ENCODE data around the gene ABCC4.
"Not testable (repeated sequence)": the region's sequence is repeated elsewhere in the genome, so short reads cannot be mapped to it uniquely, and the experiment has no call there.

The ABCC4 gene

DNA sequence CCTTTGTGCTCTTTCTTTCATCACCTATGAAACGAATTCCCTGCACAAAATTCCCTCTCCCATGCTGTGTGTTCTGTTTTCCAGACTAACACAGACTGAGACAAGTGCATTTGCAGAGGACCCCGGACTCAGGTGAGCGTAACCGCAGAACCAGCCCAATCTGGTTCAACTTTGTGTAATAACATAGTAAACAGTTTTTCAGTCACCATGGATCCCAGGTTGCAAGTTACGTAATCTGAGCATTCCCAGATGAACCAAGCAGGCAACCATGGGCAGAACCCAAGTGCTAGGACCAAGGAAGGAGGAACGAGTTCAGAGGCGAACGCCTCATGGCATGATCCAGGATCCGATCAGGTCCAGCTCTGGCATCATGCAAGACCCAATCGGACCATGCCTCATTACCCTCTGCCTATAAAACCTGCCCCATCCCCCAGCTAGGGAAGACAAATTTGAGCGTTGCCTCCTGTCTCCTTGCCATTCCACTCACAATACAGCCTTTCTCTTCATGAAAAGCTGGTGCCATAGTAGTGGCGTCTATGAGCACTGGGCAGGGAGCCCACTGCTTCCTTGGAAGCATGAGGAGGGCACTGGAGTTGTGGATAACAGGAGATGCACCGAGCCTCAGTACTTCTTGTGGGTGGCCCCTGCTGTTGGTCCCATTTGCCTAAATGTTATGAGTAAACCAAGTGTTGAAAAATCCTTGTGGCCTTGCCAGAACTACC lies 107.6 kb downstream of the ABCC4 start:
- no peak for DNase-seq

DNA sequence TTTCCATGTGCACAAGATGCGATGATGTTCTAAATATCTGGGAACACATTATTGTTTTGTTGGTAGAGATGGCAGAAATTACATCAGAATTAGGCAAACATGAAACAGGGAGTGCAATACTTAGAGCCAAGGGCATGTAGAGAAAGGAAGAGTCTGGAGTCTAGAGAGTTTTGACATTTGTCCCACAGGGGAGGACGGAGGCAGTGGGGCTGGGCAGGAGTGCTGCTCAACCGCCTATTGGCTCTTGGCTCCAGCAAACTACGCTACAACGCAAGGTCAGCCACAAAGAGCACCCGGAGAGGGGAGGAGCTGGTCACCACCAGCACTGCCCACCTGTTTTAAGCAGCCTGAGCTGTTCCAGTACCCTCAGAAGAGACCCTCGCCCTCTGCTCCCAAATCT lies 108.3 kb downstream of the ABCC4 start:
- no peak for DNase-seq

DNA sequence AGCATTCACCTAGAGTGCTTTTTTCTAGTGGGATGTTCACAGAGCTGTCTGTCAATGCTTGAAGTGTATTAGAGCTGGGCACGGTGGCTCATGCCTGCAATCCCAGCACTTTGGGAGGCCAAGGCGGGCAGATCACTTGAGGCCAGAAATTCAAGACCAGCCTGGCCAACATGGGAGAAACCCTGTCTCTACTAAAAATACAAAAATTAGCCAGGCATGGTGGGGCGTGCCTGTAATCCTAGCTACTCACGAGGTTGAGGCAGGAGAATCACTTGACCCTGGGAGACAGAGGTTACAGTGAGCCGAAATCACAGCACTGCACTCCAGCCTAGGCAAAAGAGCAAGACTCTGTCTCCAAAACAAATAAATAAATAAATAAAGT lies 108.7 kb downstream of the ABCC4 start:
- DNase-seq = not testable (repeated sequence)

DNA sequence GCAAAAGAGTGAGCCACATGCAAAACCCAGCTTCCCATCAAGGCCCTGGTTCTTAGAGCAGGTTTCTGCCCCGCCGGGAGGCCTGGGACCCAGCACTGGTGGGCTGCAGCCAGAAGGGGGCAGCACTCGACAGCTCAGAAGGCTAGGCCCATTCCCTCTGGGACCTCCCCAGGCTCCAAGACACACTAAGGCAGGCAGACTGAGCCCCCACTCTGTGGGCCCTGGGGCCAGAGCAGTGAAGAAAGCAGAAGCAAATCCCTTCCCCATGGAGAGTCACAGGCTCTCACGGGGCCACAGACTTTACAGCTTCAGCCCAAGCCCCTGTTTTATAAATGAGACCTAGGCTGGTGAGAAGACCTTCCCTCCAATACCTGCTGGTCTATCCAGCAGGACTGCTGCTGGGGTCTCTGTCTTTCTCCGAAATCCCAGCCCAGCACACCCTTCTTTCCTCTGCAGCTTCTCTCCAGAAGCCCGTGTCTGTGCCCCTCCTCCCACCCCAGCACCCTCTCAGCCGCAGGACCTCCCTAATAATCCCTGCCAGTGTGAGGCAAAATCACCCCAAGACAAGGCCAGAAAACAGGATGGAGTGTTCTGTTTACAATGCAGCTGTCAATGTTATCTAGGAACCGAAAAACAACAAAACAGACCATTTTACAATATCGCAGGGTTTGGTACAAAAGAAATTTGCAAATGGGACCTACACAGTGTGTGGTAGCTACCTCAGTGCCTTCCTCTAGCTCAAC lies 109.3 kb downstream of the ABCC4 start:
- DNase-seq = peak; percentile 76

DNA sequence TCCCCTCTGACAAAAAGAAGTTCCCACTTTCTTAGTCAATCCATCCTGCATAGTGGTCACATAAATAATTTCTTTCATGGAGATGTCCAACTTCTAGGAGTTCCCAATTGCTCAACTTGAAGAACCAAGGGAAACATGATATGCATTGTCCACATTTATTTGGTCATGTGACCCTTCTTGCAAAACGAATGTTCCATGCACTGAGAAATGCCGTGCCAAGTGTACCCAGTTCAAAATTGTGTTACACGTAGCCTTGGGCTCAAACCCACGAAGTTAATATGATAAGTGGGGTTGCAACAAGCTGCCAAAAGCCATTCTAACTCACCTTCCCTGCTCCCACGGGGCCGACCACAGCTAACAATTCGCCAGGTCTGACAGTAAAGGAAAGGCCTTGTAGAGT lies 113.1 kb downstream of the ABCC4 start:
- DNase-seq = no peak

DNA sequence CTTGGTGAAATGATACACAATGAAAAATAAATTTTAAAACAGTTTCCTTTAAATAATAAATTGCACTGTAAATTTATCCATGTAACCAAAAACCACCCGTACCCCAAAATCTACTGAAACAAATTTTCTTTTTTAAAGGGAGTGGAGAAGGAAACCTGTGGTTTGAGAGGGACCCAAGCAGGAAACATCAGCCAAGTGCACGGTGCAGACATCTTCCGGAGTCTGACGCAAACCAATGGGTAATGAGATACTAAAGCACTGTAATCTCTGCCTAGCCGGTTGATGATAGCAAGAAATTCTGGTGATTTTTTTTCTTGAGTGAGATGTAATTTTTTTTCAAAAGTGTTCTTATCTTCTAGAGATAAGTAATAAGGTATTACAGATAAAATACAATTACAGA lies 115.4 kb downstream of the ABCC4 start:
- no peak for DNase-seq

DNA sequence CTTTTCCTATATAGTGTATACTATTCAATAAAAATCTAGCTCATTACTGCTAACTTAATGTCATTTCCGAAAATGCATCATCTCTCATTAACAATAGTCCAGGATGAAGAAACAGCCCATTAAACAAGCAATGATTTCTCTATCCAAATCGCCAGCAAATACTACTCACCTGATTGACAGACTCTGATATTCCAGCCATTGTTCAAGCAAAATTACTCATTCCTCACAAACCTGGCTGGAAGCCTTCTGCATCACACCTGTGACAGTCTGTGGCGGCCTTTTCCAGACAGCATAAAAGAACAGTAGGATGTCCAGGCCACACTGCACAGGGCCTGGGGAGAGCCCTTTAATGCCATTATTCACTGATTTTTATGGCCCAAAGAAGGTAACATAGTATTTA lies 115.9 kb downstream of the ABCC4 start:
- no peak for DNase-seq

DNA sequence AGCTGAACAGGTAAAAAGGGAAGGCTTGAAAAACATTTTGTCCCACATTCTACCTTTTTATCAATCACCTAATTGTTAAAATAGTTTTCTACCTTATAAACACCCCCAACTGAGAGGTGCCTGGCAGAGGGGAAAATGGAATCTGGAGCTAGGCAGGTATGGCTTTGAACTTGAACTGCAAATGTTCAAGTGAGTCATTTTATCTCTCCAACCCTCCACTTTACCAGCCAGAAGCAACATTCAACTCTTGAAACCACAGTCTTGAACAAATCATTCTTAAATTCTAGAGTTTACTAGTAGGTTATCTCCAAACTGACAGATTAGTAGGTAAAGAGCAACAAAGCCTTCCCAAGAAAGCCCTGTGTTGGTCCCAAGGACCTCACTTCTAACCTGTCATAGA lies 116.9 kb downstream of the ABCC4 start:
- no peak for DNase-seq

DNA sequence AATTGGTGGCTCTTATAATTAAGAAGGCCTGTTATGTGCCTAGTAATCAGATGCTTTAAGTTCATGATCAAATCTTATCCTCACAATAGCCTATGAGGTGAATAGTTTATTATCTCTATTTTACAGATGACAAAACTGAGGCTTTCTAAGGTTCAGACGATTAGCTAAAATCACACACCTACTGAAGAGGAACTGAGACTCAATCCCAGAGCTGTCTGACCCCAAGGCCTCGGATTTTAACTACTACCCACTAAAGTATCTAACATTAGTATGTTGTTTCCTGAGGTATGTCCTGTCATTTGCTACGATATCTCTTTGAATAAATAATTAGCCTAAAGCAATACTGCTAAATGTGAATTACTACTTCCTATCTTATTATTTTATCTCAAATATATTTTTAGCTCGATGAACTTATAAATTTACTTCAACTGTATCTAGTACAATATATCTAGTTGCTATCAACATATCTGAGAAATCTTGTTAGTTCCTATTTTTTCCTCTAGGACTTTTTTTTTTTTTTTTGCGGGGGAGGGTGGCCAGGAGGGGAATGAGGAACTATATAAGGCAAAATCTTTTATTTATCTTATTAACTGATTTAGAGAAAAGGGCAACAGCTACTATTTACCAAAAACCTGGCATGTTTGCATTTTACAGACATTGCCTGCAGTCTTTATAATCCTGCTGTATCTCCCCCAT lies 118.5 kb downstream of the ABCC4 start:
- DNase-seq = no peak

DNA sequence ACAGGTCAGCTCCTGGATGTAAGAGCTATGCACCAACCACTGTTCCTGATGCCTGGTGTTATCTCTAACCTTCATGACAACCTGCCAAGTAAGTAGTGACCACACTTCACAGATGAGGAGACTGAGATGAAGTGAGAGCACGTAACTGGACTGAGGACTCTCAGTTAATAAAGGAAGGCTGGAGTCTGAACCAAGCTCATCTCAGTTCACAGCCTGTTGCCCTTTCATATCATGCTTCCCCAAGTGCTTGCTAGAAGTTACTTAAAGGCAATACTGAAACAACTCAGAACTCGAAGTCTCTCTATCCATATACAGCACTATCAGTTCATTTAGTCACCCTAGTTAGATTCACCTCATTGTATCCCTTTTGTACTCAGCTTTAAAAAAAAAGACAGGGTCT lies 119.7 kb downstream of the ABCC4 start:
- DNase-seq = no peak

DNA sequence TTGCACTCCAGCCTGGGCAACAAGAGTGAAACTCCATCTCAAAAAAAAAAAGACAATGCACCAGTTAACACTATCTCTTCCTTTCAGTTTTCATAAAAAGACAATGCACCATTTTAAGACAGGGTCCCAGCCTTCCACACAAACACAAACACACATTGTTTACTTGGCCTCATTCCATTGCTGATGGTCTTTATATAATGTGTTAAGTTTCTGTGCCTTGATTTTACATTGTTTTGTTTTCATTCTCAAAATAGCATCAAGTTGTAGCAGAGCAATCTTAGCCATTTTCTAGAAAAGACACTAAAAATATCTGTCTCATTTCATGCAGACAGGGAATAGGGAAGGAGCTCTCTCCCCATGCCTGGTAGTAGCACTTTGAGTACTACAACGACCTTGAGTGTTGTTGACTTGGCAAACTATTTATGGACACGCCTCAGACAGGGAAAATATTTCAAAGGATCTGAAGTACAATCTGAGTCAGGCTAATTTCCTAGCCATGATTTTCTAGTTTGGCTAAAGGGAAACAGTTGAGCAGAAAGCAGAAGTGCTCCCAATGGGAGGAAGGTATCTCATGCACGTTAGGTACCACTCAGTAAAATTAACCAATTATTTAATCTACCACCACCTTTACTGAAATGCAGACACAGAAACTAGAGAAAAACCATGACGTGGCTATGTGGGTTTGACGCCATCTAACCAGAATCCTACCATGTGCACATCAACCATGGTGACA lies 120.6 kb downstream of the ABCC4 start:
- no peak for DNase-seq

DNA sequence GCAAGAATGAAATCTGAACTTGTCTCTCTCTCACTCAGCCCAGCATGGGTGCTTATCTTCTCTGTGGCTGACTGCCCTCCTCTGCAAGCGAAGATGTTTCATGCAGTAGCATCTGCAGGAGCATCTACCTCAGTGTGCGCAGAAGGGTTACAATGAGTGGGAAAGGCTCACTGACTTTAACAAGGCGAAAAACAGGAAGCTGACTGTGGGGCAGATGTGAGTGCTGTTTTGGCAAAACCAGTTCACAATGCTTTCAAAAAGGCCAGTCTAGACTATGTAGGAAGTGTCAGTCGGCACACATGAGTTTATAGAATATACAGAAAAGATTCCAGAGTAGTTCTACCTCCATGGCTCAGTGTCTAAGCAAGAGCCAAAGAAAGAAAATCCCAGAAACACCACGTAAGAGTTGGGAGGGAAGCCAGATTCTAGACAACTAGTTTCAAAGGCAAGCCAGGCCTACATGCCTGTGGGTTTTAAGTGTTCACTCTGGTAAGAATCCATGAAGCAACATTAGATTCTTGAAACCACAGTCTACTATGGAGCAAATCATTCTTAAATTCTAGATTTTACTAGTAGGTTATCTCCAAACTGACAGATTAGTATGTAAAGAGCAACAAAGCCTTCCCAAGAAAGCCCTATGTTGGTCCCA lies 124.5 kb downstream of the ABCC4 start:
- peak; percentile 35 for DNase-seq

DNA sequence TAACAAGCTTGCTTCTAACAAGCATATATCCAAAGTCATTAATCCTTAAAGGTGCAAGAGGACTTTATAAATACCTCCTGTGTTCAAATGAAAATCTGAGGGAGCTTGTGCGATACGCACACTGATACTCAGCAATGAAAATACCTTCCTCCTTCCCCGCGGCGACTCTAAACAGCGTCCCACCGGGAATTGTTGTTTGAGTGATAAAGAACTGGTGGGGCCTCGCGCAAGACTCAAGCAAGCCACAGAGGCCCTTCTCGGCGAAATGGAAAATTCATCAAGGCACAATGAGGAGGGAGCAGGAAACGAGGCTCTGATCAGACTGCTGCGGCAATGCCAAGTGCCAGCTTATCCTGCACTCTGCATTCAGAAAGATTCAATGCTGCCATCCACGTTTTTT lies 126.7 kb downstream of the ABCC4 start:
- no peak for DNase-seq

DNA sequence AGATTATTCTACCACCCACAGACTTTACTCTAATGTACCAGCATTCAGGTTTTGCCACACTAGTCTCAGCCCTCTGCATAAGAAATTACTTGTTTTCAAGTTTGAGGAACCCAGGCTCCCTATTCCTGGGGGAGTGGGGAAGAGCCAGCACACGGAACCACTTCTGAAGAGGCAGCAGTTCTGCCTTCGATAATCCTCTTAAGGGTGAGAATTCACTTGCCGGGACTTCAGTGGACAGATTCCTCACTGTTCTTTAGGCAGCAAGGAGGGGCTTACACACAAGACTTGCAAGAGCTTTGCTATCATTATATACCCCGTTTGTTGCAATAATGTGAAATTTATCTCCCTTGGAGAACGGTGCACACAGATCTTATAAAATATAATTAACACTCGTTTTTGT lies 133.1 kb downstream of the ABCC4 start:
- DNase-seq = no peak

DNA sequence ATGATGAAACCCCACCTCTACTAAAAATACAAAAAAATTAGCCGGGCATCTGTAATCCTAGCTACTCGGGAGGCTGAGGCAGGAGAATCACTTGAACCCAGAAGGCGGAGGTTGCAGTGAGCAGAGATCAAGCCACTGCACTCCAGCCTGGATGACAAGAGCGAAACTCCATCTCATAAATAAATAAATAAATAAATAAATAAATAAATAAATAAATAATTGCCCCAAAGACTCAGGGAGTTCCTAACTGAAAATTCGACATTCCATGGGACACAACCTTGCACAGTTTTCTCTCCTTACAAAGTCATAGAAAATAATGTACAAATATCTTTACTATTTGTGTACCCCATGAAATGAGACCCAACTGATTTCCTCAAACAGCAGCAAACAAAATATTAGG lies 134.2 kb downstream of the ABCC4 start:
- not testable (repeated sequence) for DNase-seq

DNA sequence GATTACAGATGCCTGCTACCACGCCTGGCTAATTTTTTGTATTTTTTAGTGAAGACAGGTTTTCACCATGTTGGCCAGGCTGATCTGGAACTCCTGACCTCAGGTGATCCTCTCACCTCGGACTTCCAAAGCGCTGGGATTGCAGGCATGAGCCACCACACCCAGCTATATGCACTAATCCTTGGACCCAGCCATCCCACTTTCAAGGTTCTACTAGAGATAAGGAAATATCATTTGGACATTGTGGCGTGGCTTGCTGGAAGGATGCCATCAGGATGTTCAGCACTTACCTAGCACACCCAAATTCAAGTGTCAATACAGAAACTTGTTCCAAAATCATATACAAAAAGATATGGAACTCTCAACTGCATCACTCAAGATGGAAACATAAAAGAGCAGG lies 136.4 kb downstream of the ABCC4 start:
- DNase-seq = no peak

DNA sequence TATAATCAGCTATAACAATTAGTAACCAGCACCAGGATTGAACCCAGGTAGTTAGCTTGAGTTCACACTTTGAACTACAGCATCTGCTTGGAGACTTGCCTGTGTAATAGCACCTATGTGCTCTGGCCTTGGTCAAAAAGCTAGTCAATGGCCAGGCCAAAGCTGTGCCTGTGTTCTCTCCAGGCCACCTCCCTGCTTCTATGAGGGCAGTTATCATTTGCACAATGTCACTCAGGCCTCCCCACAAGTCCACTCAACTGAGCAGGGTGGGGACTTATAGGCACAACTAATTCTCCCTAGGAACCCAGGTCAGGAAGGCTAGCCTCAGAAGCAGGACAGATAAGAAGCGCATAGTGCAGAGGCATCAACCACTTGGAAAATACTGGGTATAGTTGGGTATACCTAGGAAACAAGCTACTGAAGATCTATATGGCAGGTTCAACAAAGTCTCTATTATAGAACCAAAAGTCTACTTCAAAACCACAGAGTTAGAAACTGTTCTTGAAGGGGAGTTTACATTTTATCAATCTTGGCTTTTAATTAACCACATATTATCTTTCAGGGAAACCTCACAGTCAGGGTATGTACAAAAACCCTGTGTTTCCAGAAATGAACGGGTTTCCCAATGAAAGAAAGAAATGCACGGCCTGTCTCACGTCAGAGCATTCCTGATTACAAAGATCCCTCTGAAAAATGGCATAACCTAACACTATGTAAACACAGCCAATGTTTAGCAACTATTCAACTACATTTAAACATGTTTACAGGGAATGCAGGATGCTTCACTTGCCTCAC lies 140.9 kb downstream of the ABCC4 start:
- DNase-seq = no peak

DNA sequence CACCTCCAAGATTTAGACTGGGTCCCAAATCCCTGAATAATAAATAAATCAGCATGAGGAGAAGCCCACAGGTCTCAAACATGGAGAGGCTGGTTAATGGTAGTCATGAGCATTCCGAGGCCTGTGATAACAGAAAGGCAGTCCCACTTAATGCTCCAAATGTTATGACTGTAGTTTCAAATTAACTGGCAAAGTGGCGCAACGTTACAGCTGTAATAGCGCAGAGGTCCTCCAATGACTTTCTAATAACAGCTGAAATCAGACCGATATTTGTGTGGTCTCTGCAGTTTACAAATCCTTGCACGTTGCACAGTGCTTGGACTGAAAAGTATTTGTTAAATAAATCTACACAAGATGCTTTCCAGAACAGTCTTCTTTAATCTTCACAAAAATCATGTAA lies 141.8 kb downstream of the ABCC4 start:
- DNase-seq = no peak

DNA sequence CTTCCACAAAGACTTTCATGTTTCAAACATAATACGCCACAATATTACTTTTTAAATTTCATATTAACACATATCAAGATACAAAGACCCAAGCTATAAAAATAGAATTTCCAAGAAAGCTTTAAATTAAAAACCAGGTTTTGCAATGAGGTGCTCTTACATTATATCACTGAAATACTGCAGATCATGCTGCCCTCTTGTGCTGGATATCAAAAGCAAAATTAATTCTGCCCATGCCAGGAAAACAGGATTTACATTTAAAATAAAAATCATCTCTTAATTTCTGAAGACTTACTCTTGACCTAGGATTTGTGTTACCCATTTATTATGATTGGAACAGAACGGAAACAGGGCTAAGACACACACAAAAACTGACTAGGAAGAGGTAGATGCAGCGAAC lies 145.0 kb downstream of the ABCC4 start:
- DNase-seq = peak; percentile 15

DNA sequence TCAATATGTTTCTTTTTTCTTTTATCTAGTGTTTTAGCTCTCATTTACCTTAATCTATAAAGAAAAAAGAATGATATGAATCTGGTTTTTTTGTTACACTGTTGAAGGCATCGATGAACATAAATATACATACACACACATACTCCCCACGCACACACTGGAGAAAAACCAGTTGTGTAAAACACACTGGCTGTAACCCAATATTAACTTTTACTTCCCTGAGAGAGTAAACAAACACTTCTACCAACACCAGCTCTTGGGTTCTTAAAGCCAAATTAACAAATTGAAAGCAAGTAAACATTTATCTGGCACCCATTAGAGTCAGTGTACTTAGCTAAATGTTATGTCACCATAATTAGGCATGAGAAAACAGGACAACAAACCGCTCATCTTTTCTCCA lies 145.7 kb downstream of the ABCC4 start:
- no peak for DNase-seq

DNA sequence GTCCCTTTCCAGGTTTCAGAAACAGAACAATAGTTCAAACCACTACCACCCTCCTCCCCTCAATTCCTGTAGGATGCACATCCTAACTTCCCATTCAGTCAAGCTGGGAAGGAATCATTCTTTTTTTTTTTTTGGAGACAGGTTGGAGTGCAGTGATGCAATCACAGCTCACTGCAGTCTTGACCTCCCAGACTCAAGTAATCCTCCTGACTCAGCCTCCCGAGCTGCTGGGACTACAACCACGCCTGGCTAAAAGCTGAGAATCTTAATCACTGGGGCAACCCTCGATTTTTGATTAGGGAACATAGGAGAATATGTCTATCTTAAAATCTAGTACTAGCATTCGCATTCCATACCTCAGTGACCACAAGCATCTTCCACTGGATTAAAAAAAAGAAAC lies 146.2 kb downstream of the ABCC4 start:
- DNase-seq = peak; percentile 13

DNA sequence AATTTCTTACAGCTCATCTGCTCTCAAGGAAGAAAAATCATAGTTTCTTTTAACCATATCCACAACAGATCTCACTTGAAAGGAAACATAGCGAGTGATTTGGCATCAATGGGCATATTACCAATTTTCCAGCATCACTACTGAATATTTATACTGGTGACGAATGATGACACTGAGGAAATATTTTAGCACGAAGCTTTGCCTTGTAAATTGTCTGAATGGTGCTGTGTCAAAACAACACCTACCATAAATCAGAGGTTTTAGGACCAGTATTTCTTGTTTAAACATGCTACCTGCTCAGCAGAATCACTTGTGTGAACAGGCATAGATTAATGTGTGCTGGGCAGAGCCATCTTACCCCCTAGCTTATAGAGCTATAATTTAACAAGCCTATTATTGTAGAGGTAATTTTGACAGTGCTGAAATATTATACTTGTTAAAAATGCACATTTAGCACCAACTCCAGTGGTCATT lies 146.8 kb downstream of the ABCC4 start:
- peak; percentile 20 for DNase-seq
